Measurements from ENCODE around the gene PTBP3.

The PTBP3 gene

DNA sequence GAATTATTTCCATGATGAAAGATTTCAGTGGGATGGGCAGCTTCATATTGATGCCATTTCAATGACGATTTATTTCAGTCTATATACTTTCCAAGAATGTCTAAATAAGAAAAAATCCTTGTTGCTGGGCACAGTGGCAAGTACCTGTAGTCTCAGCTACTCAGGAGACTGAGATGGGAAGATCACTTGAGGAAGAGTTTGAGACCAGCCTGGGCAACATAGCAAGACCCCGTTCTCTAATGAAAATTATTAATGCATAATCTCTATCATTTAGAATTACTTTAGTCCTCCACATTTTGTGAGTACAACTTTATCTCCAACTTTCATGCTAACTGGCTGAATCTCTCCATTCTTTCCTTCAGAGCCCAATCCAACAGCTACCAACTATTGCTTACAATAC, 52.5 kb downstream of the PTBP3 start:
- H3K36me3 ChIP-seq (ENCODE audit: control insufficient read depth in 4 of 4, insufficient read depth in 4 of 4, low read length in 3 of 4) = peaks cover 11 to 27% (median 18%) of the 10 kb centered on the region in 4 experiments
- no CpG with 5 or more reads among the region's 2 CpGs for WGBS (ENCODE audit: insufficient coverage)
- CTCF ChIA-PET = no interaction called here
- DNase-seq = no peak
- no peak overlapping the region for H3K4me3 ChIP-seq (ENCODE audit: control insufficient read depth in 1 of 7, extremely low read depth in 1 of 7, insufficient read depth in 4 of 7, low read depth in 2 of 7, low read length in 6 of 7)
- POLR2A ChIA-PET = no interaction called here
- no peaks in the 10 kb centered on the region for H3K4me1 ChIP-seq (ENCODE audit: control extremely low read depth in 1 of 4, control insufficient read depth in 4 of 4, insufficient read depth in 4 of 4, low read length in 3 of 4)
- H3K9me3 ChIP-seq (ENCODE audit: control extremely low read depth in 1 of 5, control insufficient read depth in 4 of 5, insufficient read depth in 2 of 5, low read depth in 1 of 5, low read length in 4 of 5) = peaks cover 0 to 25% (median 17%) of the 10 kb centered on the region in 5 experiments
- no peaks in the 10 kb centered on the region for H3K27me3 ChIP-seq (replicated peaks in 2 of 5; ENCODE audit: control insufficient read depth in 4 of 5, insufficient read depth in 5 of 5, low read length in 4 of 5)
- no peak overlapping the region for H3K27ac ChIP-seq (ENCODE audit: insufficient read depth in 1 of 2, low read depth in 1 of 2, low read length in 2 of 2, poor library complexity in 1 of 2, severe bottlenecking in 2 of 2)

DNA sequence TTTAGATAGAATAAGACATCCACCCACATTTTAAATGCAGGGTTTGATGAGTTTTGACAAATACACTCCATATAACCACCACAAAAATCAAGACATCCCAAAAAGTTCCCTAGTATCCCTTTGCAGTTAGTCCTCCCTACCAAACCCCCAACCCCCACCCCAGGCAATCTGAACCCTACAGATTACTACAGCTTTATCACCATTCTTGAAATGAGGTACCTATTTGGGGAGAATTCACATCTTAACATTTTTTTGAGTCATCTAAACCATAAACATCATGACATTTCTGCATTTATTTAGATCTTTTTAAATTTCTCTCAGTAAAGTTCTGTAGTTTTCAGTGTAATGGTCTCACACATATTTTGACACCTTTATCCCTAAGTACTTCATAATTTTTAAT, 53.9 kb downstream of the PTBP3 start:
- DNase-seq = no peak
- H3K9me3 ChIP-seq (ENCODE audit: control extremely low read depth in 1 of 5, control insufficient read depth in 4 of 5, insufficient read depth in 2 of 5, low read depth in 1 of 5, low read length in 4 of 5) = peaks cover 0 to 15% (median 12%) of the 10 kb centered on the region in 5 experiments
- H3K36me3 ChIP-seq (ENCODE audit: control insufficient read depth in 4 of 4, insufficient read depth in 4 of 4, low read length in 3 of 4) = peaks cover 12 to 20% (median 14%) of the 10 kb centered on the region in 4 experiments
- ChIA-PET CTCF (interaction anchor here (1.3 kb wide), 1 partner anchor 11 kb away, joined by 3 read pairs; no protein-coding TSS in a partner anchor), POLR2A (no interaction called here)
- H3K4me1 ChIP-seq (ENCODE audit: control extremely low read depth in 1 of 4, control insufficient read depth in 4 of 4, insufficient read depth in 4 of 4, low read length in 3 of 4) = peaks cover 0 to 3% (median 1%) of the 10 kb centered on the region in 4 experiments
- H3K27me3 ChIP-seq (replicated peaks in 2 of 5; ENCODE audit: control insufficient read depth in 4 of 5, insufficient read depth in 5 of 5, low read length in 4 of 5) = no peaks in the 10 kb centered on the region
- H3K27ac ChIP-seq (ENCODE audit: insufficient read depth in 1 of 2, low read depth in 1 of 2, low read length in 2 of 2, poor library complexity in 1 of 2, severe bottlenecking in 2 of 2) = no peak overlapping the region
- no peak overlapping the region for H3K4me3 ChIP-seq (ENCODE audit: control insufficient read depth in 1 of 7, extremely low read depth in 1 of 7, insufficient read depth in 4 of 7, low read depth in 2 of 7, low read length in 6 of 7)

DNA sequence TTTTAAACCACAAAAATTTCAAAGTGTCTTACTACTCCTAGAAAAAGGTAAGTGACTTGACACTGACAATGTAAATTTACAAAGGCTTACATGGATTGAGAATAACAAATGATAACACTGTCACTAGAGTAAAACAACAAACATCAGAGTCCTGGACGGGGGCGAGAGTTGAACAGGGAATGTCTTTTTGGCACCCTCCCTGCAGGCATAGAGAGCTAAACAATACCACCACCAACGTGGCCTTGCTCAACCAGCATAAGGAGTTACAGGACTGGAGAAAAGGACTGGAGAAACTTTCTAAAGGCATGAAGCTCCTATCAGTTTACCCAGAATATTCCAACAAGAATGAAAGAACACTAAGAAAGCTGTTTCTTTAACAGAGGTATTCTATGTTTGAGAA, 55.3 kb downstream of the PTBP3 start:
- H3K27me3 ChIP-seq (replicated peaks in 2 of 5; ENCODE audit: control insufficient read depth in 4 of 5, insufficient read depth in 5 of 5, low read length in 4 of 5) = no peaks in the 10 kb centered on the region
- ChIA-PET CTCF (interaction anchor here (1.3 to 2.7 kb wide), 2 partner anchors 10 to 12 kb away, joined by 3 to 8 read pairs; no protein-coding TSS in a partner anchor), POLR2A (interaction anchor here (0.6 kb wide), 1 partner anchor 44 kb away, joined by 4 read pairs; no protein-coding TSS in a partner anchor)
- 95% methylated on average over 2 of the region's 3 CpGs for WGBS (ENCODE audit: insufficient coverage)
- H3K4me1 ChIP-seq (ENCODE audit: control extremely low read depth in 1 of 4, control insufficient read depth in 4 of 4, insufficient read depth in 4 of 4, low read length in 3 of 4) = peaks cover 0 to 3% (median 1%) of the 10 kb centered on the region in 4 experiments
- H3K36me3 ChIP-seq (ENCODE audit: control insufficient read depth in 4 of 4, insufficient read depth in 4 of 4, low read length in 3 of 4) = peaks cover 0 to 8% (median 3%) of the 10 kb centered on the region in 4 experiments
- H3K27ac ChIP-seq (ENCODE audit: insufficient read depth in 1 of 2, low read depth in 1 of 2, low read length in 2 of 2, poor library complexity in 1 of 2, severe bottlenecking in 2 of 2) = no peak overlapping the region
- no peak overlapping the region for H3K4me3 ChIP-seq (ENCODE audit: control insufficient read depth in 1 of 7, extremely low read depth in 1 of 7, insufficient read depth in 4 of 7, low read depth in 2 of 7, low read length in 6 of 7)
- peaks cover 0 to 3% (median 0%) of the 10 kb centered on the region in 5 experiments for H3K9me3 ChIP-seq (ENCODE audit: control extremely low read depth in 1 of 5, control insufficient read depth in 4 of 5, insufficient read depth in 2 of 5, low read depth in 1 of 5, low read length in 4 of 5)
- DNase-seq = no peak

DNA sequence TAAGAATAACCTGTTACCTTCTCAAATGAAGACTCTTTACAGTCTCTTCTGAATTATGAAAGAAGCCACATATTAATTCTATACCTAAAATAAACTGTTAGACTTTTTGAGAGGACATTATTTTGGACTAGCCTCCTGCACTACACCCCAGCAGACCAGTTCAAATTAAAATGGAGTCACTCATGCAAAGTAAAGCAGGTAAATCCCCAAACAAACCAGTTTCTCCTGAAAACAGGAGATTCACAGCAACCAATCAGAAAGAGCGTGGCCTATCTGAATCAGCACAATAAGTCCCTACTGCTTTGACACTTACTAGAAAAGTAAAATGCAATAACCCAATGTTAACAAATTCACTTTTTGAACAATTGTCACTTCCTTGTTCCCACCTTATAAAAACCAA, 58.8 kb downstream of the PTBP3 start:
- H3K27ac ChIP-seq (ENCODE audit: insufficient read depth in 1 of 2, low read depth in 1 of 2, low read length in 2 of 2, poor library complexity in 1 of 2, severe bottlenecking in 2 of 2) = no peak overlapping the region
- 83% methylated on average over 1 of the region's 1 CpG for WGBS (ENCODE audit: insufficient coverage)
- no peaks in the 10 kb centered on the region for H3K9me3 ChIP-seq (ENCODE audit: control extremely low read depth in 1 of 5, control insufficient read depth in 4 of 5, insufficient read depth in 2 of 5, low read depth in 1 of 5, low read length in 4 of 5)
- POLR2A ChIA-PET = no interaction called here
- no peaks in the 10 kb centered on the region for H3K27me3 ChIP-seq (replicated peaks in 2 of 5; ENCODE audit: control insufficient read depth in 4 of 5, insufficient read depth in 5 of 5, low read length in 4 of 5)
- H3K36me3 ChIP-seq (ENCODE audit: control insufficient read depth in 4 of 4, insufficient read depth in 4 of 4, low read length in 3 of 4) = peaks cover 5 to 15% (median 6%) of the 10 kb centered on the region in 4 experiments
- CTCF ChIA-PET = interaction anchor here (1.3 kb wide), 1 partner anchor 11 kb away, joined by 3 read pairs; no protein-coding TSS in a partner anchor
- H3K4me1 ChIP-seq (ENCODE audit: control extremely low read depth in 1 of 4, control insufficient read depth in 4 of 4, insufficient read depth in 4 of 4, low read length in 3 of 4) = peaks cover 0 to 3% (median 1%) of the 10 kb centered on the region in 4 experiments
- H3K4me3 ChIP-seq (ENCODE audit: control insufficient read depth in 1 of 7, extremely low read depth in 1 of 7, insufficient read depth in 4 of 7, low read depth in 2 of 7, low read length in 6 of 7) = no peak overlapping the region
- no peak for DNase-seq

DNA sequence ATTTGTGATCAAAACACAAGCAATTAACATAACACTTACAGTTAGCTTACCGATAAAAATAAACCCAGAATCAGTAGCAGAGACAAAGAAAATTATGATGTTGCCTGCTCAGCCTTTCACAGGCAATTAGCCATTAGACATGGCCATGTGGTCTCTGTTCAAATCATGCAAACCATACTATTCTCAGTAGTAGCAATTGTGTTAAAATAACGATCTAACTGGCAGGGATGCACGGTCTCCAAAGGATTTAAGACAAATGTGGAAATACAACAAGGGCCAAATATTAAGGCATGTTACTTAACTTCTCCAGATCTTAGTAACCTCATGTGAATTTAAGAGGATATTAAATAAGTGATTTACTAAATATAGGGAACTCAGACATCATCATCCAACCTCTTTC, 59.5 kb downstream of the PTBP3 start:
- ChIA-PET POLR2A (interaction anchor here (0.6 kb wide), 1 partner anchor 157 kb away, joined by 3 read pairs; no protein-coding TSS in a partner anchor), CTCF (interaction anchor here (1.1 kb wide), 1 partner anchor 8 kb away, joined by 3 read pairs; no protein-coding TSS in a partner anchor)
- DNase-seq = no peak
- H3K27ac ChIP-seq (ENCODE audit: insufficient read depth in 1 of 2, low read depth in 1 of 2, low read length in 2 of 2, poor library complexity in 1 of 2, severe bottlenecking in 2 of 2) = no peak overlapping the region
- H3K27me3 ChIP-seq (replicated peaks in 2 of 5; ENCODE audit: control insufficient read depth in 4 of 5, insufficient read depth in 5 of 5, low read length in 4 of 5) = no peaks in the 10 kb centered on the region
- peaks cover 5 to 15% (median 6%) of the 10 kb centered on the region in 4 experiments for H3K36me3 ChIP-seq (ENCODE audit: control insufficient read depth in 4 of 4, insufficient read depth in 4 of 4, low read length in 3 of 4)
- no peaks in the 10 kb centered on the region for H3K9me3 ChIP-seq (ENCODE audit: control extremely low read depth in 1 of 5, control insufficient read depth in 4 of 5, insufficient read depth in 2 of 5, low read depth in 1 of 5, low read length in 4 of 5)
- H3K4me1 ChIP-seq (ENCODE audit: control extremely low read depth in 1 of 4, control insufficient read depth in 4 of 4, insufficient read depth in 4 of 4, low read length in 3 of 4) = peaks cover 0 to 3% (median 1%) of the 10 kb centered on the region in 4 experiments
- WGBS (ENCODE audit: insufficient coverage) = 100% methylated on average over 1 of the region's 3 CpGs
- no peak overlapping the region for H3K4me3 ChIP-seq (ENCODE audit: control insufficient read depth in 1 of 7, extremely low read depth in 1 of 7, insufficient read depth in 4 of 7, low read depth in 2 of 7, low read length in 6 of 7)

DNA sequence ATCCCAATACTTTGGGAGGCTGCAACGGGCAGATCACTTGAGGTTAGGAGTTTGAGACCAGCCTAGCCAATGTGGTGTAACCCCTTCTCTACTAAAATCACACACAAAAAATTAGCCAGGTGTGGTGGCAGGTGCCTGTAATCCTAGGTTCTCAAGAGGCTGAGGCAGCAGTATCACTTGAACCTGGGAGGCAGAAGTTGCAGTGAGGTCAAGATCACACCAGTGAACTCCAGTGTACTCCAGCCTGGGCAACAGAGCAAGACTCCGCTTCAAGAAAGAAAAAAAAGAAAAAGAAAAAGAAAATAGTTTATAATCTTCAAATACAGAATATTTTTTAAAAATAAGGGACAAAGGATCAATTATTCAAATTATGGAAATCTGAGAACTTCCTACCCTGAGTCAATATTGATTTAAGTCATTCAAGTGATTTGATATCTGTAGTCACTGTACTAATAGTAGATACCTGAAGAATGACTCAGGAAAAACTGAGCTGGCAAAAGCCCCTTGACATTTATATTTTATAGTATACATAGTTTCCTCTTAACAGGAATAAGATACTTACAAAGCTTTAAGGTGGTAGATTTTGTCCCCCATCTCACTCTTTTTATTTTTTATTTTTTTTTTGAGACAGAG, 61.8 kb downstream of the PTBP3 start:
- Histone ChIP-seq H3K4me1 (ENCODE audit: control extremely low read depth in 1 of 4, control insufficient read depth in 4 of 4, insufficient read depth in 4 of 4, low read length in 3 of 4) (peaks cover 0 to 3% (median 1%) of the 10 kb centered on the region in 4 experiments), H3K4me3 (ENCODE audit: control insufficient read depth in 1 of 7, extremely low read depth in 1 of 7, insufficient read depth in 4 of 7, low read depth in 2 of 7, low read length in 6 of 7) (no peak overlapping the region), H3K36me3 (ENCODE audit: control insufficient read depth in 4 of 4, insufficient read depth in 4 of 4, low read length in 3 of 4) (peaks cover 11 to 19% (median 15%) of the 10 kb centered on the region in 4 experiments), H3K9me3 (ENCODE audit: control extremely low read depth in 1 of 5, control insufficient read depth in 4 of 5, insufficient read depth in 2 of 5, low read depth in 1 of 5, low read length in 4 of 5) (no peaks in the 10 kb centered on the region), H3K27me3 (replicated peaks in 2 of 5; ENCODE audit: control insufficient read depth in 4 of 5, insufficient read depth in 5 of 5, low read length in 4 of 5) (no peaks in the 10 kb centered on the region), H3K27ac (ENCODE audit: insufficient read depth in 1 of 2, low read depth in 1 of 2, low read length in 2 of 2, poor library complexity in 1 of 2, severe bottlenecking in 2 of 2) (no peak overlapping the region)
- WGBS (ENCODE audit: insufficient coverage) = no CpG with 5 or more reads among the region's 2 CpGs
- POLR2A ChIA-PET = no interaction called here
- CTCF ChIA-PET = no interaction called here
- DNase-seq = no peak

DNA sequence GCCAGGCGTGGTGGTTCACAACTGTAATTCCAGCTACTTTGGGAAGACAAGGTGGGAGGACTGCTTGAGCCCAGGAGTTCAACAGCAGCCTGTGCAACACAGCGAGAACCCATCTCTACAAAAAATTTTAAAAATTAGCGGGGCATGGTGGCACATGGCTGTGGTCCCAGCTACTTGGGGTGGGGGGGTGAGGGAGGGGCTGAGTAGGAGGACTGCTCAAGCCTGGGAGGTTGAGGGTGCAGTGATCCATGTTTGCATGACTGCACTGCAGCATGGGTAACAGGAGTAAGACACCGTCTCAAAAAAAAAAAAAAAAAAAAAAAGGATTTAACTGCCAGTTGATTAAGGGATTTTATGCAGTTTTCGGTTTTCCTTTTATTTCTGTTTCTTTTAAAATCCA, 65.0 kb downstream of the PTBP3 start:
- CTCF ChIA-PET = interaction anchor here (1.0 kb wide), 1 partner anchor 10 kb away, joined by 3 read pairs; no protein-coding TSS in a partner anchor

More for the DNA sequence above, 65.0 kb downstream of the PTBP3 start:
- Histone ChIP-seq H3K27ac (ENCODE audit: insufficient read depth in 1 of 2, low read depth in 1 of 2, low read length in 2 of 2, poor library complexity in 1 of 2, severe bottlenecking in 2 of 2) (no peak overlapping the region), H3K9me3 (ENCODE audit: control extremely low read depth in 1 of 5, control insufficient read depth in 4 of 5, insufficient read depth in 2 of 5, low read depth in 1 of 5, low read length in 4 of 5) (no peaks in the 10 kb centered on the region), H3K27me3 (replicated peaks in 2 of 5; ENCODE audit: control insufficient read depth in 4 of 5, insufficient read depth in 5 of 5, low read length in 4 of 5) (no peaks in the 10 kb centered on the region), H3K4me3 (ENCODE audit: control insufficient read depth in 1 of 7, extremely low read depth in 1 of 7, insufficient read depth in 4 of 7, low read depth in 2 of 7, low read length in 6 of 7) (no peak overlapping the region), H3K4me1 (ENCODE audit: control extremely low read depth in 1 of 4, control insufficient read depth in 4 of 4, insufficient read depth in 4 of 4, low read length in 3 of 4) (no peaks in the 10 kb centered on the region), H3K36me3 (ENCODE audit: control insufficient read depth in 4 of 4, insufficient read depth in 4 of 4, low read length in 3 of 4) (peaks cover 8 to 35% (median 23%) of the 10 kb centered on the region in 4 experiments)
- POLR2A ChIA-PET = no interaction called here
- 83% methylated on average over 1 of the region's 5 CpGs for WGBS (ENCODE audit: insufficient coverage)
- no peak for DNase-seq
